Astrocyte (in vitro differentiated cells and primary cell): Measurements from ENCODE around the gene GOLPH3. TPM values are rescaled to one million over a fixed set of nuclear protein-coding genes. Genes with fewer than 3 reads are reported as not detected.

Experiments
- DNase-seq: peaks from one replicate; pipeline ENCODE4 v3.0.0-alpha.2; 2010; ENCODE audit warnings: low read depth
- FAIRE-seq: peaks from 2 replicates; lab custom pipeline; 2011; peaks lifted over from hg19 to GRCh38; lab: Jason Lieb, UNC
- H2AFZ ChIP-seq: 2 replicates; pipeline ENCODE4 v1.6.0; 2012; ENCODE audit warnings: low read depth, low read length, inconsistent platforms
- H3K27ac ChIP-seq: 2 replicates; pipeline ENCODE4 v1.5.1; 2011; ENCODE audit warnings: low read depth, low read length, inconsistent platforms
- H3K27me3 ChIP-seq: 2 replicates; pipeline ENCODE4 v1.6.0; 2011; ENCODE audit warnings: low read length, inconsistent platforms; ENCODE audit not compliant: insufficient read depth
- H3K36me3 ChIP-seq: 2 replicates; pipeline ENCODE4 v1.5.1; 2011; ENCODE audit warnings: low read length, inconsistent platforms; ENCODE audit not compliant: insufficient read depth
- H3K4me1 ChIP-seq: 2 replicates; pipeline ENCODE4 v1.5.1; 2011; ENCODE audit warnings: low read length, inconsistent platforms; ENCODE audit not compliant: insufficient read depth
- H3K4me2 ChIP-seq: 2 replicates; pipeline ENCODE4 v1.6.0; 2012; ENCODE audit warnings: low read length, inconsistent platforms
- H3K4me3 ChIP-seq: 2 replicates; pipeline ENCODE4 v1.5.1; 2011; ENCODE audit warnings: low read depth, mild to moderate bottlenecking, low read length, inconsistent platforms; ENCODE audit not compliant: insufficient read depth
- H3K79me2 ChIP-seq: 2 replicates; pipeline ENCODE4 v1.6.0; 2012; ENCODE audit warnings: mild to moderate bottlenecking, low read length, inconsistent platforms; ENCODE audit not compliant: insufficient read depth
- H3K9ac ChIP-seq: 2 replicates; pipeline ENCODE4 v1.6.0; 2012; ENCODE audit warnings: mild to moderate bottlenecking, low read length, inconsistent platforms
- H3K9me3 ChIP-seq: 2 replicates; pipeline ENCODE4 v1.5.1; 2012; ENCODE audit warnings: low read depth, mild to moderate bottlenecking, low read length, inconsistent platforms; ENCODE audit not compliant: insufficient read depth
- H4K20me1 ChIP-seq: 2 replicates; pipeline ENCODE4 v1.6.0; 2012; ENCODE audit warnings: low read length, inconsistent platforms; ENCODE audit not compliant: insufficient read depth
- H3K27ac Mint-ChIP-seq: one replicate; pipeline ENCODE4 v1.8.0; 2021; ENCODE audit warnings: mild to moderate bottlenecking, mixed read lengths; ENCODE audit not compliant: unreplicated experiment
- H3K27me3 Mint-ChIP-seq: one replicate; pipeline ENCODE4 v1.8.0; 2021; ENCODE audit warnings: low read depth, mixed read lengths; ENCODE audit not compliant: unreplicated experiment
- H3K36me3 Mint-ChIP-seq: one replicate; pipeline ENCODE4 v1.8.0; 2021; ENCODE audit warnings: low read depth, mixed read lengths; ENCODE audit not compliant: unreplicated experiment
- H3K4me1 Mint-ChIP-seq: one replicate; pipeline ENCODE4 v1.8.0; 2021; ENCODE audit warnings: low read depth, mixed read lengths; ENCODE audit not compliant: unreplicated experiment
- H3K4me3 Mint-ChIP-seq: one replicate; pipeline ENCODE4 v1.8.0; 2021; ENCODE audit warnings: mild to moderate bottlenecking, moderate library complexity, mixed read lengths; ENCODE audit not compliant: unreplicated experiment
- H3K9me3 Mint-ChIP-seq: one replicate; pipeline ENCODE4 v1.8.0; 2021; ENCODE audit warnings: mild to moderate bottlenecking, mixed read lengths; ENCODE audit not compliant: unreplicated experiment
- CTCF ChIP-seq: IDR thresholded peaks from 2 replicates; pipeline ENCODE4 v1.5.1; 2011; ENCODE audit warnings: low read depth, mild to moderate bottlenecking, inconsistent platforms, low read length, moderate library complexity; ENCODE audit not compliant: insufficient read depth
- EZH2 ChIP-seq: IDR thresholded peaks from 2 replicates; pipeline ENCODE4 v1.6.1; 2012; ENCODE audit warnings: mild to moderate bottlenecking, low read length, inconsistent platforms; ENCODE audit not compliant: insufficient read depth
- total RNA-seq: library from RNA; stranded (reverse); gene quantifications from 2 replicates; pipeline ENCODE4 v1.2.1, GENCODE V29; 2021

GOLPH3 gene
- total RNA-seq, 1 donor from 2014 or later, result 114 TPM

DNA sequence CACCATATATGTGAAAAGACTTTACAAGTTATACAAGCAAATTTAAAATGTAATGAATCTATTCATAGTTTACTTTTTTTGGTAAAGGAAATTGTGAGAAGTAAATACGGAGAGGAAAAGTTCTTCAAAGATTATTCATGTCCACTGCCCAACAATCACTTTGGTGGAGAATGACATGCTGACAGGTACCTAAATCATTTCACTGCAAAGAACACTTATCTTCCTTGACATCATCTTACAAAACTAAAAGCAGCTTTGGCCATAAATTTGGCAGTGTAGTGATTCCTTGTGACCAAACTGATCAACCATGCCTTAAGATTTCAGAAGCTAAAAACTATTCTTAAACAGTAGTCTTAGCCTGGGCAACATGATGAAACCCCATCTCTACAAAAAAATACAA lies 42.5 kb downstream of the GOLPH3 start:
- Mint-ChIP-seq H3K36me3 (peaks cover 13% of the 10 kb centered on the region), H3K27me3 (no peaks in the 10 kb centered on the region), H3K27ac (no peak overlapping the region), H3K9me3 (no peaks in the 10 kb centered on the region), H3K4me1 (peaks cover 3% of the 10 kb centered on the region), H3K4me3 (no peak overlapping the region)
- TF ChIP-seq CTCF, result no peak
- no peak for TF ChIP-seq EZH2
- no peak overlapping the region for H3K27ac ChIP-seq
- no peak overlapping the region for H3K4me3 ChIP-seq
- H2AFZ ChIP-seq, result no peak overlapping the region
- no peak overlapping the region for H3K4me2 ChIP-seq
- FAIRE-seq, result no peak
- peaks cover 91% of the 10 kb centered on the region for H3K79me2 ChIP-seq
- H3K9me3 ChIP-seq, result no peaks in the 10 kb centered on the region
- H3K4me1 ChIP-seq, result no peaks in the 10 kb centered on the region
- DNase-seq, result no peak
- peaks cover 77% of the 10 kb centered on the region for H4K20me1 ChIP-seq
- no peak overlapping the region for H3K9ac ChIP-seq
- H3K36me3 ChIP-seq, result peaks cover 19% of the 10 kb centered on the region
- H3K27me3 ChIP-seq, result no peaks in the 10 kb centered on the region

DNA sequence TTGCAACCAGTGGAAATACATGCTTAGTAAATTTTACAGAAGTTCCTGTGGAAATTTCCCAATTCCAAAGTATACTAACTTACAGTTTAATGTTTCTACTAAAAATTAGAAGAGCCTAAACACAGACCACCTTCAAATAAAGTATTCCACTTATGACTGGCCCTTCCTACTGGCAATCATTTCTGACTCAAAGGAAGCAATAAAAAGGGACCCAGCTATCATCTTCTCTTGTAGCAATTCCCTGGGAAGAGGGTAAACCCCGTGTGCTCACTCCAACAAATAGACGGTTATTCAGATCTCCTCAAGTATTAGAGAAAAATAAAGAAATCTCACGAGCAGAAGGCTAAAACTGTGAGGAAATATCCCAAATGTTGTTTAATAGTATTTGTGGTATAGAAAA lies 43.3 kb downstream of the GOLPH3 start:
- H3K36me3 Mint-ChIP-seq, result peaks cover 16% of the 10 kb centered on the region
- H3K36me3 ChIP-seq, result peaks cover 26% of the 10 kb centered on the region

More for the DNA sequence above, 43.3 kb downstream of the GOLPH3 start:
- no peak overlapping the region for H3K4me3 ChIP-seq
- no peak overlapping the region for H3K9ac ChIP-seq
- no peak for FAIRE-seq
- TF ChIP-seq CTCF (no peak), EZH2 (no peak)
- H3K4me1 ChIP-seq, result no peaks in the 10 kb centered on the region
- H3K27ac ChIP-seq, result no peak overlapping the region
- H3K9me3 ChIP-seq, result no peaks in the 10 kb centered on the region
- Mint-ChIP-seq H3K4me3 (no peak overlapping the region), H3K4me1 (peaks cover 6% of the 10 kb centered on the region), H3K9me3 (no peaks in the 10 kb centered on the region), H3K27me3 (no peaks in the 10 kb centered on the region), H3K27ac (no peak overlapping the region)
- H3K27me3 ChIP-seq, result no peaks in the 10 kb centered on the region
- H3K79me2 ChIP-seq, result peaks cover 92% of the 10 kb centered on the region
- H3K4me2 ChIP-seq, result no peak overlapping the region
- no peak for DNase-seq
- H2AFZ ChIP-seq, result no peak overlapping the region
- H4K20me1 ChIP-seq, result peaks cover 77% of the 10 kb centered on the region
